Forelimb muscle (tissue), 1 donor: ENCODE measurements around the gene PCGF1. TPM values are rescaled to one million over a fixed set of nuclear protein-coding genes. Genes with fewer than 3 reads are reported as not detected.

Experiments used
- DNase-seq: peaks from one replicate; pipeline ENCODE4 v3.0.0-alpha.2; 2013; ENCODE audit warnings: low read depth
- polyA plus RNA-seq: library from polyadenylated mRNA; unstranded; fragments of 120-200 nt; gene quantifications from one replicate; pipeline ENCODE4 v1.2.1, GENCODE V29; 2013; ENCODE audit not compliant: insufficient read length

Gene PCGF1
- polyA plus RNA-seq, 1 donor = 14.1 TPM

DNA sequence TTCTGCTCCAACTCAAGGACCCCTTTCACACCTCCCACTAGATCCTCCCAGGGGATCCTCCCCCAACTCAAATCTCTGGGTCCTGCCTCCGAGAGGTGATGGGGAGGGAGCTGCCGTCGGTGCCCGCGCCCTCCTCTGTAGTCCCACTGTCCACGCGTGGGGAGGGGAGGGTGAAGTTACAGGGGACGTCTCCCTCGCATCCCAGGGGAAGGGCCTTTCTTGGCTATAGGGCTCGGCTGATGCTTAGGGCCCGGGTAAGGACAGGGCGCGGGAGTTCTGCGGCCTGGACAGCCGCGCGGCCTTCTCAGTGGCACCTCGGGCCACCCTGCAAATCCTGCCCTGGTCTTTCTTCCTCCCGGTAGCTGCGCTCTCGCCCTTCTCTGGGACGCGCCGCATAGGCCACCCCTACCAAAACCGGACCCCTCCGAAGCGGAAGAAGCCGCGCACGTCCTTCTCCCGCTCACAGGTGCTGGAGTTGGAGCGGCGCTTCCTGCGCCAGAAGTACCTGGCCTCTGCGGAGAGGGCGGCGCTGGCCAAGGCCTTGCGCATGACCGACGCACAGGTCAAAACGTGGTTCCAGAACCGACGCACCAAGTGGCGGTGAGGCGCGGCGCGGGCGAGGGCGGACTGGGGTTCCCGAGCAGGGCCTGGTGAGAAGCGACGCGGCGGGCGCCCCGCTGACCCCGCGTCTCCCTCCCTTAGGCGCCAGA, 7.9 kb upstream of the PCGF1 start:
- no peak for DNase-seq

DNA sequence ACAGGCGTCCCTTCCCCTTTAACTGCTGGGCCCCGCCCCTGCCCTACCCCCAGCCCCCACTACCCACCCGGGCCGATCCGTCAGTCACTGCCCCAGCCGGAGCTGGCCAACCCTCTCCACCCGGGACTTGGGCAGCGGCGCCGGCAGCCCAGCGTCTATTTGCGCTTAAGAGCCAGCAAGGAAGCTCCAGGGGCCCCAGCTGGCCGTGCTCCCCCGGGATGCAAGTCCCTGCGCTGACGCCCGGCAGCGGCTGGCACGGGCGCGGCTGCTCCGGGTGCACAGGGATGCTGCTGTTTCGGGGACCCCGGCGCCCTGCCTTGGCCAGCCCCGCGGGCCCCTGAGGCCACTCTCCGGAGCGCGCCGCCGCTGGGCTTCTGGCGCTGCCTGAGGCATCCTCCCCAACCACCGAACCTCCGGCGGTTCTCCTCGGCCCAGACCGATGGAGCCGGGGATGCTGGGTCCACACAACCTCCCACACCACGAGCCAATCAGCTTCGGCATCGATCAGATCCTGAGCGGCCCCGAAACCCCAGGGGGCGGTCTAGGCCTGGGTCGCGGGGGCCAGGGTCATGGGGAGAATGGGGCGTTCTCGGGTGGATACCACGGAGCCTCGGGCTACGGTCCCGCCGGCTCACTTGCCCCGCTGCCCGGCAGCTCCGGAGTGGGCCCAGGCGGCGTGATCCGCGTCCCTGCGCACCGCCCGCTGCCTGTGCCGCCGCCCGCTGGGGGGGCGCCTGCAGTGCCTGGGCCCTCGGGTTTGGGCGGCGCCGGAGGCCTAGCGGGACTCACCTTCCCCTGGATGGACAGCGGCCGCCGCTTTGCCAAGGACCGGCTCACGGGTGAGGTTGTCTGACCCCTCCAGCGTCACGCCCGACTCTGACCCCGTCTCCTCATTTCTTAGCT, 7.1 kb upstream of the PCGF1 start, which contains the start of gene TLX2:
Gene TLX2 (plus strand): TSS at position 83 of the 903 bp plus-strand sequence. CDS start 357 bp downstream, at position 440.
- DNase-seq = no peak

DNA sequence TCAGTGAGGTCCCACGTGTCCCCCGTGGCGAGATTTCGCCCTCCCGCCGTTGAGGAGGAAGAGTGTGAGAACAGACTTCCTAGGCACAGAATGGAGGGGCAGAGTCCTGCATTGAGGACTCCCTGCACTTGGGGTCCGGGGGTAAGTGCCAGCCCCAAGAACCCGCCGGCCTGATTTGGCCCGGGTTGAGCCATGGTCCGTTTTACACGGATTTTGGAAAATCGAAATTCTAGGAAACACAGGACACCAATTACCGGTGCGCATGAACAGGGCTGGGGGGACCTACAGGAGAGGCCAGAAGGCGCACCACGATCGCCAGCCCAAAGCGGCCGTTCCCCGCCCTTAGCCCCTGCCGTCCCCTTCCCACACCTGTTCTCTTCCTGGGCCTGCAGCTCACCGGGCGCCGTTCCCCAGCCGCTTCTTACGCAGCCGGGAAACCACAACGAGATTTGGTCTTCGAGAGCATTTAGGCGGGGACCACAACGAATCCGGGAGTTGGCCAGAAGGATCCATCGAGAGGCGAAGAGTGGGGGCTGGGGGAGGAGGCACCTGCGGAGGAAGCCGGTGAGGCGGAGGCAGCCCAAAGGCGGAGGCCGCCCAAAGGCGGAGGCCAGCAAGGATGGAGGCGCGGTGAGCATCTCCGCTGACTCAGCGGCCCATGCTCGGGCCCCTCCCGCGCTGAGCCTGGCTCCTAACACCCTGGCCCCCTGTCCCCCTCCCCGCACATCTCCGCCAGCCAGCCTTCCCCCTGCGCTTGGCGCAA, 6.3 kb upstream of the PCGF1 start:
- no peak for DNase-seq

DNA sequence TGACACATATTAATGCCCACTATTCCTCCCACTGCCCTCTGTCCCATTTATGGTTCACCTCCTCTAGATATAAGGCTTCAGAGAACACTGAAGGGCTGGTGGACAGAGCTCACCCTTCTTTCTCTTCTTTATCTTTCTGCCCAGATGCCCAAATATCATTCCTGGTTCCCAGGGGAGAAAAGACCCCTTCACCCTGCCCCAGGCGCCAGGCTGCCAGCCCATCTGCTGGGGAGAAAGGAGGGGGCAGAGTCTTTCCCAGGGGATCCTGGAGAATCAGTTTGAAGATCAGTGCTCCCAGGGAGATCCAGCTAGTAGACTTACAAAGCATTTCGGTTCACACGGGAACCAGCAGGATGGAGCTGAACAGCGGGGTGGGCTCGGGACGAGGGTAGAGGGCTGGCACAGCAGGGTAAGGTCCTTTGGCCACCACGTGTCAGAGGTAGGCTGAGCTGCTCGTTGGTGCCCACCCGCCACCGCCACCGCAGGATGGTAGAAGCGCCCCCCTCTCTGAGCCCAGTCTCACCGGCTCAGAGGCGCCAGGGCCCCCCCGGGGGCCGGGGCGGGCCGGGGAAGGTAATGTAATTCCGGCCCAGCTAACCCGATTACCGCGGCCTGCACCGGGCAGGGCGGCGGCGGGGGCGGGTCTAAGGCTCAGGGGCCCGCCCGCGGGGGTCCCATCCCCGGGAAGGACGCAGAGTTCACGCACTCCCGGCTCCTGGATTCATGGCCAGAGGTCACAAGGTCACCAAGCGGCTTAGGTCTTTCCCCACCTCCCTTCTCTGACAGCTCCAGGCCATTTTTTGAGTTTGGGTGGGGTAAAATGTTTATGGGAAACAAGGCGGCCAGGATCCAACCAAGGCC, 5.5 kb upstream of the PCGF1 start:
- no peak for DNase-seq

DNA sequence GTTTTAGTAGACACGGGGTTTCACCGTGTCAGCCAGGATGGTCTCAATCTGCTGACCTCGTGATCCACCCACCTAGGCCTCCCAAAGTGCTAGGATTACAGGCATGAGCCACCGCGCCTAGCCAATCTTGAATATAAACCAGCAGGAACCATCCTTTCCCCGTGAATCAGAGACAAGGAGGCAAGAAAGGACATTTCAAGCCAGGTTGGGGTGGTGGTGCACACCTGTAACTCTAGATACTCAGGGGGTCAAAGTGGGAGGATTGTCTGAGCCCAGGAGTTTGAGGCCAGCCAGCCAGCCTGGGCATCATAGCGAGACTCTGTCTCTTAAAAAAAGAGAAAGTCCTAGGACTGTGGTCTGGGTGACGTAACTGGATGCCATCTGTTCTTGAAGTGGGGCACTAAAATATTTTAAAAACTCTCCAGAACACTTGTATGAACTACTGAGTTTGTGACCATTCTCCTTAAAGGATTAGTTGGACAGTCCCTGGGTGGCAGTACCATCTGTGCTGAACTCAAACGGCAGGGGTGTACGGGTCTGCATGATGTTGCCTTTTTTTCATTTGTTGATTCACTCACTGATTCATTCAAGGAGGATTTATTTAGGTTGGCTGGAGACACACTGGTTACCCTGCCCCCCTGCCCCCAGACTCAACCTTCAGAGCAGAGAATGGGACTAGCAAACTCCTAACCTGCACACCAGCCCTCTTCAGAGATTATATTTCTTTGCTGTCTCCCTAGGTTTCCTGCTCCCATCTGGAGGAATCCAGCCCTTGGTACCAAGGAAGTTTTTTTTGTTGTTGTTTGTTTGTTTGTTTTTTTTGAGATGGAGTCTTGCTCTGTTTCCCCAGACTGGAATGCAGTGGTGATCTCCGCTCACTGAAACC, 3.9 kb upstream of the PCGF1 start:
- no peak for DNase-seq

DNA sequence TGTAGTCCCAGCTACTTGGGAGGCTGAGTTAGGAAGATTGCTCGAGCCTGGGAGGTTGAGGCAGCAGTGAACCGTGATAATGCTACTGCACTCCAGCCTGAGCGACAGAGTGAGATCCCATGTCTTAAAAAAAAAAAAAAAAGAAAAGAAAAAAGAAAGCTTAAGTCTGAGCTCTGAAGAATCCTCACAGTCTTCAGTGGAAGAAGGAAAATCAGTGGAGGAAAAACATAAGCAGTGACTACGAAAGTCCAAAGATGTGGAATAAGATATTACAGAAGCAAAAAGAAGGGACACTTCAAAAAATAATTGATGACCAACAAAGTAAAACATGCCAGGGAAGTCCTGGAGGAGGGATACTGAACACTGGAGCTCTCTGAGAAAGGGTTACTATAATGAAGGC, 2.8 kb upstream of the PCGF1 start:
- DNase-seq = no peak

DNA sequence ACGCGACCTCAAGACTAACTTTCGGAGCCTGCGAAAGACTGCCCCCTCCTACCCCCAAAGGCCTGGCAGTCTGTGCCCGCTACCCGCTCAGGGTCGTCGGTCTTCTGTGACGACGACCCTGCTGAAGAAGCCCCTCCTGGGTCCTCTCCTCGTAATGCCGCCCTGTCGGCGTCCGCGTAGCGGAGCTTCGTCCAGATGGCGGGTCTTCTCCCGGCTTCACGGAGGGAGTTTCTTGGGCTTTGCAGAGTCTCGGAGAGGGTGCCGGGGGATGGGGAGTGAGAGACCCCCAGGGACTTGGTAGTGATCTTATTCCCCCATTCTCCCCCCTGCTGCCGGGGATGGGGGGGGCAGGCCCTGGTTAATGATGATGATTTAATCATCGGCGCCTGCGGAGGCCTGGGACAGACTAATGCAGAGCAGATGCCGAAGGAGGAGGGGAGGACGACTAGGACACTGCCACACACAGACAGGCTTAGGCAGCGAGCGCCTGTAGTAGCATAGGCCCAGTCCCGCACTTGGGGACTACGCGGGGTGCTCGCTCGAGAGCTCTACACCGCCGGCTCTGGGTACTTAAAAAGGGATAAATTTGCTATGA, 528 bp upstream of the PCGF1 start:
- DNase-seq = no peak

DNA sequence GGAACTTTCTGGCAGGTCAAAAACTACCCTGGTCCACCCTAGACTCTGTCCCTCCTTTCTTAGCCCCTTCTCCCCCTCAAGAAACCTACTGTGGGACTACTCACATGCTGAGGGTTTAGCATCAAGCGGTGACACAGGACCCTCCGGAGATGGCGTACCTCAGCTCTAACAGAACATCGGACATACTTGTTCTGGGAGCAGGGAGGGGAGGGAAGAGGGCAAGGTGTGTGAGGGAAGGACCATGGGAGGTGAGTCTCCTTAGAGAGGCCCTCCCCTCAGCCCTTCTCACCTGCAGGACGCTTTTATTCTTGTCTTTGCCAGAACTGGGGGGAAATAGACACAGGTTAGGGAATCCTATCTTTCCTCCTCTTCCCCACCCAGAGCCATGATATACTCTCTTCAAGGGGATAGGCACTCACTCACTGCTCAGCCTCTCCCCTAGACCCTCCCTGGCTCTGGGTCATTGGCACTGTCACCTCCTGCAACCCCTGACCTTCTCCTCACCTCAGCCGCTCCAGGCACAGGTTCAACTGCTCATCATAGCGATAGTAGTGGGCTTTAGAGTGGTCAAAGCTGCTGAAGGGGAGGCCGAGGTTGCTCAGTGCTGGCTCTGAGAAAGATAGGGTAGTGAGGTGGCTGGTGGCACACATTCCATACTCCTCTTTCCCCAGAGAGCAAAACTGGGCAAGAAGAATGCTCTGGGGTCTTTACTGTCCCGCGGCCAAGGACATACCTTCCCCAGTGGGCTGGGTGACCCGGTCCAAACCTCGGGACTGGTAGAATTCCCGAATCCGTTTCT, 1.8 kb downstream of the PCGF1 start:
- no peak for DNase-seq

DNA sequence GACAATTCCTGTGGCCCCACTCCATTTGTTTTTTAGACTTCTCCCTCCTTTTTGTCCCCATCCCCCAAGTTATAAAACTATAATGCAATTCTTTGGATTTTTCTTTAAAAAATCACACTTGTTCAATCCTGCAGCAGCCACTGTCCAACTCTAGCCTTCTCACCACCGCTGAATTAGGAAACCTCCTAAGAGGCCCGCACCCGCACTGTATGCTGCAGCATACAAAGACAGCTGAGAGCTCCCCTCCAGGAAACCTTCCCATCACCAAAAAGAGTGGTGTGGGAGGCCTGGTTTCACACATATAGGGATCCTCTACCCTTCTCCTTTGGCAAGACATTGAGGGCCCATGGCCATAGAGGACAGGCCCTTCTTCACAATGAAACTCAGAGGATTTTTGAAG, 2.9 kb downstream of the PCGF1 start:
- no peak for DNase-seq

DNA sequence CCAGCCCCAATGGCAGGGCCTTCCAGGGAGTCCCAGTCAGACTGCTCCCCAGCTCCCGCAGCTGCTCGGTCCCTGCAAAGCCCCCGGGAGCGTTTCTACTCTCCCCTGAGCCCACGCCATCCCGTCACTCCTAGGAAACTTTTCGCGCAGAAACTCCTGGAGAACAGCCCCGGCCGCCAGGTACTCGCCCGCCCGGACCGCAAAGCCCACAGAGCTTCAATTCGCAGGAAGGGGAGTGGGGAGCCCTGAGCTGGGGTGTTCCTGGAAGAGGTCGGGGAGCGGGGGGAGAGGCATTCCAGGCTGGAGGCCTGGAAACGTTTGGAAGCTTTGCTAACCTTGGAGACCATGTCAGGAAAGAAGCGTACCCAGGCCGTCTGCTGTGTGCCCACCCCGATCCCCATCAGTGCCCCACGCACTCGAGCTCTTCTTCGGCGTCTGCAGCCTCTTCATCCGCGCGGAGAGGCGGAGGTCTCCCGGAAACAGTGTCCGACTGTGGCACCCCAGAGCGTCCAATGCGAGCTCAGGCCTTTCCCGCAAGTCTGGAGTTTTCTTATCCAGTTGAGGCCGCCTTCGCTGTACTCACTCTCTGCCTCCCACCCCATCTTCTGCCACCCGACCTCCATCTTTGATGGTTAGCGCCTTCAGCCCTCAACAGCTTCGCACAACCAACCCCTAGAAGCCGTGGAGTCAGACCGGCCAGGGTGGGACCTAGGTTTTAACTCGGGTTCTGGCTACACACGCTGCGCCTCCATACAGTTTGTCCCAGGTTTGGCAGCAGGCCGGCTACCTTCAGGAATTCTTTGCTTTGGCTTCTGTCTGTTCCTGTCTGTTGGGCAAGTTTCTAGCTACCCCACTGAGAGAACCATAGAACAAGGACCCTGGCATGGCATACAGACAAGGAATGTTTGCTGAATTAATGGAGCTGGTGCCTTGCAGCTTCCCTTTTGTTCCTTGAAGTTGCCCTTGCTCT, 3.7 kb downstream of the PCGF1 start:
- no peak for DNase-seq

DNA sequence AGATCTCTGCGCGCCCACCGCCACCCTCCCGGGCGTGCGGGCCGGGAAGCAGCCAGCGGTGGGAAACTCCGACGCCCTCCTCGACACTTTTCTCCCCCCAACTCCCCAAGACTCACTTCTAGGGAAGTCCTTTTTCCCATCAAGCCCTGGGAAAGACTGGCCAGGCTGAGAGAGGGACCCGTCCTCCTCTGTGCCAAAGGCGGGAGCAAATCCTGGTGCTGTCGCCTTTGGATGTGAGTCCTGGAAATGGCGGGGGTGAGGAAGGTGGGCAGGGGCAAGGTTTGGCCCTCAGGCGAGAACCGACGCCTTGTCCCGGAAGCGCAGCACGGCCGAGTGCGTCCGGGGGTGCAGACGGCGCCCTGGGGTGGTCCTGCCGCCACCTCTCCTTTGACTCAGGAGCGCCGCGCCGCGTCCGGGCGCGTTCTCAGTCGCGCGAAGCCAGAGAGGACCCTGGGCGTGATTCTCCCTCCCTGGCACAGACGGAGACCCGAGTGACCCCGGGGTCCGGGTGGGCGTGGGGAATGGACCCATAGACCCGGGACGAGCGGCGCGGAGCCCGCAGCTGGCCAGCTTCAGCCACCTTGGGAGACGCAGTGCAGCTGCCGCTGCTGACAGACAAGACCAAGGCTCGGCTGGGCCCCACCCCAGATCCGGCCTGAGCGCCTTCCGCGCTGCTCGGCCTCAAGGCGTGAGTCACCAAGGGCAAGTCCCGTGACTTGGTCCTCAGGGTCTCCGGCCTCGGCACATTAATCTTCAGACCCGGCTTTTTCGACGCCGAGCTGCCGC, 4.6 kb downstream of the PCGF1 start:
- DNase-seq = no peak

DNA sequence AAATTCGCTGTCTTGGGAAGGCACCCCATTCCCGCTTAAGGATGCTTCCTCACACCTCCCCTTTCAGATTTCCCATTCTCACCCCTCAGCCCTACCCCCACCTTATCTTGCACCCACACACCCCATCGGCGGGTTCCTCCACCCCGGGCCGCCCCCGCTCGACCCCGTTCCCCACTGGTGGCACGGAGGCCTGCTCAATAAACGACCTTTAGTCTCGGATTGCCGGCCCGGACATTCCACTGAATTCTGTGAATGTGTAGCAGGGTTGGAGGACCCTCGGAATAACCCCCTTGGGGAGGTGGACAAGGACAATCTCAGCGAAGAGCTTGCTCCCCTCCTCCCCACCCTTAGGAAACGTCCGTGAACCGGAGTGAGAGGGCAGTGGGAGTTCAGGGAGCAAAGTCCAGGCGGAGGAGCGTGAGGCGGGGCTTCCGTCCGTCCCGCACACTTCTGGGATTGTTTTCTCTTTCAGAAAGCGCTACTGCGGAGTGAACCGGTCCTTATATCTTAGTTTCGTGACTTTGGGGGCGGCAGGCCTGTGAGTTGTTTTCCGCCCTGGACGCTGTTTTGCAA, 5.3 kb downstream of the PCGF1 start:
- no peak for DNase-seq

DNA sequence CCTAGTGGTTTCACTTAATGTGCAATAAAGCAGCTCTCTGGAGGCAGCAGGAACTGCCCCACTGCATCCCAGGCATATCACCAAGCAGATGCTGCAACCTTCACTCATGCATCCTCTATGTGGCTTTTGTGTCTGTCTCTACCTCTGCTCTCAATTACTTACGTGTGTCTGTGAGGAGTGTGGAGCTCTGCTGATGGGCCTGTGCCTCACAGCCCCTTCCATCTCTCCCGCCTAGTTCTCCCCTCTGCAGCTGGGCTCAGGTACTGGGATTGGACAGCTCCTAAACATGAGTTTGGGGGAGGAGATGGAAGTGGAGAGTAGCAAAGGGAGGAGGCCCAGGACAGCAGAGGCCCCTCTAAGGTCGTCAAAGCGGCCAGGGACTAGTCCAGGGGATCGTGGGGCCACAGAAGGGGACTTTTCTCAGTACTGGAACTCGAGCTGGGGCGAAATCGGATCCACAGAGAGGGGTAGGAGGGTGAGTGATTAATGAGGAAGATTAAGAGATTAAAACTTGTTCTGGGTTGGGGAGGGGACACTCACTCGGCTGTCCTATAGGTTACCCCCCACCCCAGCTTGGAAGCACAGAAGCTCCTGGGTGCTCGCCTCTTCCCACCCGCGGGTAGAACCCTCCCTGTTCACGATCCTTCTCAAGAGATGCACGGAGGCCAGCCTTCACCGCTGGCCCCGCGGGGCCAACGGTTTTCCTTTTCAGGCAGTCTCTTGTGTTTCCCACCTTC, 6.0 kb downstream of the PCGF1 start:
- DNase-seq = no peak

DNA sequence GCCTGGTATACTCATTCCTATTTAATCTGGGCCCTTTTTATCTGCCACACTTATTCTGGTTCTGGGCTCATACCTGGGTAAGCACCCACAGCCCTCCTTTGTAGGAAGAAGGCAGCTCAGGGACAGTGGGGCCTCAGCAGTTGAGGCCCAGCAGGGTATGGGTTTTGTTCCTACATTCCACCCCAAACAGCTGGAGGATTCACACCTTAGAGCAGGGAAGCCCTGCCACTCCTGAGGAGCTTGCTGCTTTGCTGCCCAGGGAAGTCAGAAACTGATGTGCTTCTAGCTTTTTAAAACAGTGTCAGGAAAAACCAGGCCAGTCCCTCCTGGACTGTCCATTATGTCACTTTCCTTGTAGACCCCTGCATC, 6.9 kb downstream of the PCGF1 start:
- no peak for DNase-seq

DNA sequence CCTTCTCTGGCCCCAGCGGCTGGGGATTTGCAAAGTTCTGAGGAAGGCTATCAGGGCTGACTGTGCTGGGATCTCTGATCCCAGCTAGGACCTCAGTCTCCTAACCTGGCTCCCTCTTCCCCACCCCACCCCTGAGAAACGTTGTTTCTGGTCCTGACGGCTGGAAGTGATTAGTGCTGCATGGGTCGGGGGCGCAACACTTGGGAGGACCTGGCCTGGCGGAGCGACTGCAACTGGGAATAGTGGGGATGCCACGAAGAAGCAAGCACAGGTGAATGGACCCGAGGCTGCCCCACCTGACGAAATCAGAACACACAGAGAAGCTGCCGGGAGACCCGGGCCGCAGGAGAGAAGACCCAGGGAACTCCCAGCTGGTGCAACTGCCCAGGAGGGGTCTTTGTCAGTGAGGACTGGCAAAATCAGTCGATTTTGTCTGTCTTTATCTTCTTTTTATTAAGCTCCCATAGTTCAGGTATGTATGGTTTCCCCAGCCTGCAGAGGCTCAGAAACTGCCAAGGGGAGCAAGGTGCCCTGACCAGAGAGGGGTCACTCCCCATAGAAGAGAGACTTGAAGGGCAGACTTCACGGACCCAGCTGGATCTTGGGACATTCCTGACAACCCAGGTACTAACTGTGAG, 7.4 kb downstream of the PCGF1 start:
- DNase-seq = no peak
